HepG2 (cell line): ENCODE measurements around the gene NOVA2. TPM values are rescaled to one million over a fixed set of nuclear protein-coding genes. Genes with fewer than 3 reads are reported as not detected.

Experiments used
- POLR2A ChIP-seq, 2 experiments: IDR thresholded peaks; 2 replicates each; pipeline ENCODE4 v1.6.1; 2011; ENCODE audit warnings: low read depth in 2 of 2, low read length in 2 of 2, mild to moderate bottlenecking in 1 of 2, moderate library complexity in 1 of 2; ENCODE audit not compliant: insufficient read depth in 1 of 2
- WIZ ChIP-seq: sonication (generic); formaldehyde crosslinking; IDR thresholded peaks from 2 replicates; pipeline ENCODE4 v1.5.1; 2020; ENCODE audit warnings: mild to moderate bottlenecking, missing genetic modification reagents
- ZFX ChIP-seq: sonication (generic); formaldehyde crosslinking; IDR thresholded peaks from 2 replicates; pipeline ENCODE4 v1.4.0; 2020; ENCODE audit warnings: mild to moderate bottlenecking, low read depth, missing genetic modification reagents, moderate library complexity
- ZNF121 ChIP-seq: sonication (generic); formaldehyde crosslinking; IDR thresholded peaks from 2 replicates; pipeline ENCODE4 v1.5.0; 2020; ENCODE audit warnings: mild to moderate bottlenecking, missing genetic modification reagents
- ZNF333 ChIP-seq: sonication (generic); formaldehyde crosslinking; IDR thresholded peaks from 2 replicates; pipeline ENCODE4 v1.4.0; 2020; ENCODE audit warnings: mild to moderate bottlenecking, missing genetic modification reagents, borderline replicate concordance
- polyA plus RNA-seq, 8 experiments: library from polyadenylated mRNA; depleted of rRNA in 3 of 8; stranded (reverse) in 7 of 8; unstranded in 1 of 8; fragments of >200 nt; fragmentation: Illumina TruSeq in 4 of 8; extraction: Trizol in 4 of 8; gene quantifications; 2 replicates each; pipeline versions ENCODE4 v1.2.1 to v1.2.3, GENCODE V29; 2011 to 2016; ENCODE audit warnings: low read depth in 4 of 8, missing spikeins in 1 of 8, mixed read lengths in 1 of 8; ENCODE audit not compliant: insufficient read depth in 1 of 8
- total RNA-seq, 5 experiments: library from RNA; depleted of rRNA; stranded (reverse); fragments of >200 nt; fragmentation: Illumina TruSeq; extraction: Trizol; gene quantifications; 2 replicates each; pipeline ENCODE4 v1.2.3, GENCODE V29; 2016; ENCODE audit warnings: low read depth in 1 of 5
- TF ChIP-seq, protein P1 (sequence below): sonication (generic); formaldehyde crosslinking; IDR thresholded peaks from 2 replicates; pipeline ENCODE4 v1.4.0; 2020; ENCODE audit warnings: low read depth, missing genetic modification reagents
- TF ChIP-seq, protein P2 (sequence below): sonication (generic); formaldehyde crosslinking; IDR thresholded peaks from one replicate; pipeline ENCODE4 v1.5.1; 2020; ENCODE audit warnings: mild to moderate bottlenecking, missing genetic modification reagents; ENCODE audit errors: not compliant biosample characterization
- TF ChIP-seq, protein P3 (sequence below): IDR thresholded peaks from 2 replicates; pipeline ENCODE4 v1.6.1; 2016; ENCODE audit warnings: control low read depth
- TF ChIP-seq, protein P4 (sequence below): sonication (generic); formaldehyde crosslinking; IDR thresholded peaks from 2 replicates; pipeline ENCODE4 v1.4.0; 2020; ENCODE audit warnings: missing genetic modification reagents, borderline replicate concordance
- TF ChIP-seq, protein P5 (sequence below): sonication (generic); formaldehyde crosslinking; IDR thresholded peaks from 2 replicates; pipeline ENCODE4 v1.8.1; 2023; ENCODE audit warnings: missing genetic modification reagents, inconsistent platforms, borderline replicate concordance
- TF ChIP-seq, protein P6 (sequence below): sonication (generic); formaldehyde crosslinking; IDR thresholded peaks from 2 replicates; pipeline ENCODE4 v1.5.0; 2020; ENCODE audit warnings: missing genetic modification reagents

Gene NOVA2
- total and polyA plus RNA-seq, 2 of the 13 experiments (the other 11 are each of a cell fraction or from before 2014, with no cell fraction given) = not detected

DNA sequence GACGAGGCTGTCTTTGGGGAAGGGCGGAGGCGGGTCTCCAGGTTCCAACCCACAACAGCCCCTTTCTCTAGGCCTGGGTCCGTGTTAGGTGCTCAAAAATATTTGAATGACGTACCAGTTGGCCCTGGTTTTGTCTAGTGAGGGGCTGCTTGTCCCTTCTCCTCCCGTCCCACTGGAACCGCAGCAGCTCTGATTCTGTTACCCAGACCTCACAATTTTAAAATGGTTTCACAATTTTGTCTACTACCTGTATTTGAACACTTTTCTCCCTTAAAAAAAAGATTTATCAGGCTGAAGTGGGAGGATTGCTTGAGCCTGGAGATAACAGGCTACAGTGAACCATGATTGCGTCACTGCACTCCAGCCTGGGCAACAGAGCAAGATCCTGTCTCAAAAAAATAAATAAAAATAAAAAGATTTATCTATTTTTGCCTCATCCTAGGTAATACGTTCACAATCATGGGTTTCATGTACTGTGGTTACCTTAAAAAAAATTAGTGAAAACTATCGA is 86.4 kb downstream of the NOVA2 start (continued):
- TF ChIP-seq, protein P1, sequence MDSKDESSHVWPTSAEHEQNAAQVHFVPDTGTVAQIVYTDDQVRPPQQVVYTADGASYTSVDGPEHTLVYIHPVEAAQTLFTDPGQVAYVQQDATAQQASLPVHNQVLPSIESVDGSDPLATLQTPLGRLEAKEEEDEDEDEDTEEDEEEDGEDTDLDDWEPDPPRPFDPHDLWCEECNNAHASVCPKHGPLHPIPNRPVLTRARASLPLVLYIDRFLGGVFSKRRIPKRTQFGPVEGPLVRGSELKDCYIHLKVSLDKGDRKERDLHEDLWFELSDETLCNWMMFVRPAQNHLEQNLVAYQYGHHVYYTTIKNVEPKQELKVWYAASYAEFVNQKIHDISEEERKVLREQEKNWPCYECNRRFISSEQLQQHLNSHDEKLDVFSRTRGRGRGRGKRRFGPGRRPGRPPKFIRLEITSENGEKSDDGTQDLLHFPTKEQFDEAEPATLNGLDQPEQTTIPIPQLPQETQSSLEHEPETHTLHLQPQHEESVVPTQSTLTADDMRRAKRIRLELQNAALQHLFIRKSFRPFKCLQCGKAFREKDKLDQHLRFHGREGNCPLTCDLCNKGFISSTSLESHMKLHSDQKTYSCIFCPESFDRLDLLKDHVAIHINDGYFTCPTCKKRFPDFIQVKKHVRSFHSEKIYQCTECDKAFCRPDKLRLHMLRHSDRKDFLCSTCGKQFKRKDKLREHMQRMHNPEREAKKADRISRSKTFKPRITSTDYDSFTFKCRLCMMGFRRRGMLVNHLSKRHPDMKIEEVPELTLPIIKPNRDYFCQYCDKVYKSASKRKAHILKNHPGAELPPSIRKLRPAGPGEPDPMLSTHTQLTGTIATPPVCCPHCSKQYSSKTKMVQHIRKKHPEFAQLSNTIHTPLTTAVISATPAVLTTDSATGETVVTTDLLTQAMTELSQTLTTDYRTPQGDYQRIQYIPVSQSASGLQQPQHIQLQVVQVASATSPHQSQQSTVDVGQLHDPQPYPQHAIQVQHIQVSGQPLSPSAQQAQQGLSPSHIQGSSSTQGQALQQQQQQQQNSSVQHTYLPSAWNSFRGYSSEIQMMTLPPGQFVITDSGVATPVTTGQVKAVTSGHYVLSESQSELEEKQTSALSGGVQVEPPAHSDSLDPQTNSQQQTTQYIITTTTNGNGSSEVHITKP (CRISPR knock-in tag) = no peak
- no peak for TF ChIP-seq POLR2A (IDR thresholded peaks at IDR 0.05; ENCODE audit: insufficient read depth in 1 of 2, low read depth in 2 of 2, low read length in 2 of 2)
- TF ChIP-seq, protein P2, sequence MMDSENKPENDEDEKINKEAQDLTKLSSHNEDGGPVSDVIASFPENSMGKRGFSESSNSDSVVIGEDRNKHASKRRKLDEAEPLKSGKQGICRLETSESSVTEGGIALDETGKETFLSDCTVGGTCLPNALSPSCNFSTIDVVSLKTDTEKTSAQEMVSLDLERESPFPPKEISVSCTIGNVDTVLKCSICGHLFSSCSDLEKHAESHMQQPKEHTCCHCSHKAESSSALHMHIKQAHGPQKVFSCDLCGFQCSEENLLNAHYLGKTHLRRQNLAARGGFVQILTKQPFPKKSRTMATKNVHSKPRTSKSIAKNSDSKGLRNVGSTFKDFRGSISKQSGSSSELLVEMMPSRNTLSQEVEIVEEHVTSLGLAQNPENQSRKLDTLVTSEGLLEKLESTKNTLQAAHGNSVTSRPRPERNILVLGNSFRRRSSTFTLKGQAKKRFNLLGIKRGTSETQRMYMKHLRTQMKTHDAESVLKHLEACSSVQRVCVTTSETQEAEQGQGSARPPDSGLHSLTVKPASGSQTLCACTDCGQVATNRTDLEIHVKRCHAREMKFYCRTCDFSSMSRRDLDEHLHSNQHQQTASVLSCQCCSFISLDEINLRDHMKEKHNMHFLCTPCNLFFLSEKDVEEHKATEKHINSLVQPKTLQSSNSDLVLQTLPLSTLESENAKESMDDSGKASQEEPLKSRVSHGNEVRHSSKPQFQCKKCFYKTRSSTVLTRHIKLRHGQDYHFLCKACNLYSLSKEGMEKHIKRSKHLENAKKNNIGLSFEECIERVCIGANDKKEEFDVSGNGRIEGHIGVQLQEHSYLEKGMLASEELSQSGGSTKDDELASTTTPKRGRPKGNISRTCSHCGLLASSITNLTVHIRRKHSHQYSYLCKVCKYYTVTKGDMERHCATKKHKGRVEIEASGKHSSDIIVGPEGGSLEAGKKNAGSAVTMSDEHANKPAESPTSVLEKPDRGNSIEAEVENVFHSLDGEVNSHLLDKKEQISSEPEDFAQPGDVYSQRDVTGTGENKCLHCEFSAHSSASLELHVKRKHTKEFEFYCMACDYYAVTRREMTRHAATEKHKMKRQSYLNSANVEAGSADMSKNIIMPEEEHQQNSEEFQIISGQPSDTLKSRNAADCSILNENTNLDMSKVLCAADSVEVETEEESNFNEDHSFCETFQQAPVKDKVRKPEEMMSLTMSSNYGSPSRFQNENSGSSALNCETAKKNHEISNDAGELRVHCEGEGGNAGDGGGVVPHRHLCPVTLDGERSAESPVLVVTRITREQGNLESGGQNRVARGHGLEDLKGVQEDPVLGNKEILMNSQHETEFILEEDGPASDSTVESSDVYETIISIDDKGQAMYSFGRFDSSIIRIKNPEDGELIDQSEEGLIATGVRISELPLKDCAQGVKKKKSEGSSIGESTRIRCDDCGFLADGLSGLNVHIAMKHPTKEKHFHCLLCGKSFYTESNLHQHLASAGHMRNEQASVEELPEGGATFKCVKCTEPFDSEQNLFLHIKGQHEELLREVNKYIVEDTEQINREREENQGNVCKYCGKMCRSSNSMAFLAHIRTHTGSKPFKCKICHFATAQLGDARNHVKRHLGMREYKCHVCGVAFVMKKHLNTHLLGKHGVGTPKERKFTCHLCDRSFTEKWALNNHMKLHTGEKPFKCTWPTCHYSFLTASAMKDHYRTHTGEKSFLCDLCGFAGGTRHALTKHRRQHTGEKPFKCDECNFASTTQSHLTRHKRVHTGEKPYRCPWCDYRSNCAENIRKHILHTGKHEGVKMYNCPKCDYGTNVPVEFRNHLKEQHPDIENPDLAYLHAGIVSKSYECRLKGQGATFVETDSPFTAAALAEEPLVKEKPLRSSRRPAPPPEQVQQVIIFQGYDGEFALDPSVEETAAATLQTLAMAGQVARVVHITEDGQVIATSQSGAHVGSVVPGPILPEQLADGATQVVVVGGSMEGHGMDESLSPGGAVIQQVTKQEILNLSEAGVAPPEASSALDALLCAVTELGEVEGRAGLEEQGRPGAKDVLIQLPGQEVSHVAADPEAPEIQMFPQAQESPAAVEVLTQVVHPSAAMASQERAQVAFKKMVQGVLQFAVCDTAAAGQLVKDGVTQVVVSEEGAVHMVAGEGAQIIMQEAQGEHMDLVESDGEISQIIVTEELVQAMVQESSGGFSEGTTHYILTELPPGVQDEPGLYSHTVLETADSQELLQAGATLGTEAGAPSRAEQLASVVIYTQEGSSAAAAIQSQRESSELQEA (CRISPR knock-in tag) = no peak
- TF ChIP-seq, protein P3, sequence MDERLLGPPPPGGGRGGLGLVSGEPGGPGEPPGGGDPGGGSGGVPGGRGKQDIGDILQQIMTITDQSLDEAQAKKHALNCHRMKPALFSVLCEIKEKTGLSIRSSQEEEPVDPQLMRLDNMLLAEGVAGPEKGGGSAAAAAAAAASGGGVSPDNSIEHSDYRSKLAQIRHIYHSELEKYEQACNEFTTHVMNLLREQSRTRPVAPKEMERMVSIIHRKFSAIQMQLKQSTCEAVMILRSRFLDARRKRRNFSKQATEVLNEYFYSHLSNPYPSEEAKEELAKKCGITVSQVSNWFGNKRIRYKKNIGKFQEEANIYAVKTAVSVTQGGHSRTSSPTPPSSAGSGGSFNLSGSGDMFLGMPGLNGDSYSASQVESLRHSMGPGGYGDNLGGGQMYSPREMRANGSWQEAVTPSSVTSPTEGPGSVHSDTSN (CRISPR knock-in tag) = no peak
- TF ChIP-seq, protein P4, sequence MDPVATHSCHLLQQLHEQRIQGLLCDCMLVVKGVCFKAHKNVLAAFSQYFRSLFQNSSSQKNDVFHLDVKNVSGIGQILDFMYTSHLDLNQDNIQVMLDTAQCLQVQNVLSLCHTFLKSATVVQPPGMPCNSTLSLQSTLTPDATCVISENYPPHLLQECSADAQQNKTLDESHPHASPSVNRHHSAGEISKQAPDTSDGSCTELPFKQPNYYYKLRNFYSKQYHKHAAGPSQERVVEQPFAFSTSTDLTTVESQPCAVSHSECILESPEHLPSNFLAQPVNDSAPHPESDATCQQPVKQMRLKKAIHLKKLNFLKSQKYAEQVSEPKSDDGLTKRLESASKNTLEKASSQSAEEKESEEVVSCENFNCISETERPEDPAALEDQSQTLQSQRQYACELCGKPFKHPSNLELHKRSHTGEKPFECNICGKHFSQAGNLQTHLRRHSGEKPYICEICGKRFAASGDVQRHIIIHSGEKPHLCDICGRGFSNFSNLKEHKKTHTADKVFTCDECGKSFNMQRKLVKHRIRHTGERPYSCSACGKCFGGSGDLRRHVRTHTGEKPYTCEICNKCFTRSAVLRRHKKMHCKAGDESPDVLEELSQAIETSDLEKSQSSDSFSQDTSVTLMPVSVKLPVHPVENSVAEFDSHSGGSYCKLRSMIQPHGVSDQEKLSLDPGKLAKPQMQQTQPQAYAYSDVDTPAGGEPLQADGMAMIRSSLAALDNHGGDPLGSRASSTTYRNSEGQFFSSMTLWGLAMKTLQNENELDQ (CRISPR knock-in tag) = no peak
- TF ChIP-seq ZNF121 (CRISPR knock-in tag) = peak; percentile 98
- no peak for TF ChIP-seq WIZ (CRISPR knock-in tag)
- no peak for TF ChIP-seq ZNF333 (CRISPR knock-in tag)
- TF ChIP-seq, protein P5, sequence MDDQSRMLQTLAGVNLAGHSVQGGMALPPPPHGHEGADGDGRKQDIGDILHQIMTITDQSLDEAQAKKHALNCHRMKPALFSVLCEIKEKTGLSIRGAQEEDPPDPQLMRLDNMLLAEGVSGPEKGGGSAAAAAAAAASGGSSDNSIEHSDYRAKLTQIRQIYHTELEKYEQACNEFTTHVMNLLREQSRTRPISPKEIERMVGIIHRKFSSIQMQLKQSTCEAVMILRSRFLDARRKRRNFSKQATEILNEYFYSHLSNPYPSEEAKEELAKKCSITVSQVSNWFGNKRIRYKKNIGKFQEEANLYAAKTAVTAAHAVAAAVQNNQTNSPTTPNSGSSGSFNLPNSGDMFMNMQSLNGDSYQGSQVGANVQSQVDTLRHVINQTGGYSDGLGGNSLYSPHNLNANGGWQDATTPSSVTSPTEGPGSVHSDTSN (CRISPR knock-in tag) = no peak
- TF ChIP-seq, protein P6, sequence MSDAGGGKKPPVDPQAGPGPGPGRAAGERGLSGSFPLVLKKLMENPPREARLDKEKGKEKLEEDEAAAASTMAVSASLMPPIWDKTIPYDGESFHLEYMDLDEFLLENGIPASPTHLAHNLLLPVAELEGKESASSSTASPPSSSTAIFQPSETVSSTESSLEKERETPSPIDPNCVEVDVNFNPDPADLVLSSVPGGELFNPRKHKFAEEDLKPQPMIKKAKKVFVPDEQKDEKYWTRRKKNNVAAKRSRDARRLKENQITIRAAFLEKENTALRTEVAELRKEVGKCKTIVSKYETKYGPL (CRISPR knock-in tag) = no peak
- TF ChIP-seq ZFX (CRISPR knock-in tag) = peak; percentile 70; the same call in 1 of the 2 replicates
